Astrocyte (in vitro differentiated cells and primary cell): ENCODE data around the gene CDH10.

Experiments
- CTCF ChIP-seq: IDR thresholded peaks from 2 replicates; pipeline ENCODE4 v1.5.1; 2011; ENCODE audit warnings: low read depth, mild to moderate bottlenecking, inconsistent platforms, low read length, moderate library complexity; ENCODE audit not compliant: insufficient read depth
- EZH2 ChIP-seq: IDR thresholded peaks from 2 replicates; pipeline ENCODE4 v1.6.1; 2012; ENCODE audit warnings: mild to moderate bottlenecking, low read length, inconsistent platforms; ENCODE audit not compliant: insufficient read depth

- no peak for TF ChIP-seq EZH2
- TF ChIP-seq CTCF = no peak
Observed at GRCh38 chr5:24606971-24607370, 37.8 kb downstream of the CDH10 start.
